Activated CD4-positive, alpha-beta T cell treated with anti-CD3 and anti-CD28 coated beads for 36 hours (primary cell): ENCODE results near the gene ILDR2. TPM values are rescaled to one million over a fixed set of nuclear protein-coding genes. Genes with fewer than 3 reads are reported as not detected.

ENCODE experiments used
- ATAC-seq: fragments of 200-7000 bp; cut with Tn5 transposase; one replicate; pipeline ENCODE4 v1.10.0; 2021; ENCODE audit warnings: mild to moderate bottlenecking, moderate library complexity
- CTCF ChIA-PET: fragments of 350-600 bp; sonication (Branson Sonifier 250); formaldehyde crosslinking; loops from one replicate; lab custom pipeline; 2021; ENCODE audit warnings: antibody characterized with exemption; lab: Charles Lee
- POLR2A ChIA-PET: fragments of 350-600 bp; sonication (Branson Sonifier 250); formaldehyde crosslinking; loops from one replicate; lab custom pipeline; 2021; ENCODE audit warnings: antibody characterized with exemption, inconsistent platforms; lab: Charles Lee
- DNase-seq: peaks from one replicate; pipeline ENCODE4 v3.0.0-alpha.2; 2020
- H3K27ac Mint-ChIP-seq: one replicate; pipeline ENCODE4 v1.8.0; 2021; ENCODE audit warnings: mixed read lengths
- H3K27me3 Mint-ChIP-seq: one replicate; pipeline ENCODE4 v1.8.0; 2021; ENCODE audit warnings: mixed read lengths
- H3K36me3 Mint-ChIP-seq: one replicate; pipeline ENCODE4 v1.8.0; 2021; ENCODE audit warnings: low read depth, mixed read lengths
- H3K4me1 Mint-ChIP-seq: one replicate; pipeline ENCODE4 v1.8.0; 2021; ENCODE audit warnings: mixed read lengths
- H3K4me3 Mint-ChIP-seq: one replicate; pipeline ENCODE4 v1.8.0; 2021; ENCODE audit warnings: mild to moderate bottlenecking, moderate library complexity, mixed read lengths
- H3K9me3 Mint-ChIP-seq: one replicate; pipeline ENCODE4 v1.8.0; 2021; ENCODE audit warnings: low read depth, mixed read lengths
- intact Hi-C, 2 experiments: fragments of 100-400 bp; cut with DNase I in 1 of 2; cut with micrococcal nuclease in 1 of 2; formaldehyde crosslinking; loops; one replicate each; pipeline versions ENCODE4 v1.14.2 to v1.15.1; 2022 to 2024; cut with DNase I, micrococcal nuclease
- total RNA-seq, 2 experiments: library from RNA; stranded (reverse); gene quantifications; one replicate each; pipeline ENCODE4 v1.2.3, GENCODE V29; 2021

The ILDR2 gene
- total RNA-seq, 2 experiments from 2014 or later: 9.1 to 14.6 TPM

DNA sequence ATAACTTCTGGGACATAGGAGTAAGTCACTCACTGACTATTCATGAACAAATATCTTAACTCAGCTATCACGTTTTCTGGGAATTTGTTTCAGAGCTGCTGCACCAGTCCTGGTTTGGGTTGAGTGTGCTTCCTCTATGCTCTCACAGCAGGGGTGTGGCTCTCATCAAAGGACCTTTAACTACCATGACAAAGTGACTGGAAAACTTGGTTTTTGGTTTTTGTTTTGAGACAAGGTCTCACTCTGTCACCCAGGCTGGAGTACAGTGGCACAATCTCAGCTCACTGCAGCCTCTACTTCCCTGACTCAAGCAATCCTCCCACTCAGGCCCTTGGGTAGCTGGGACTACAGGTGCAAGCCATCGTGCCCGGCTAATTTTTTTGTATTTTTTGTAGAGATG is 4.1 kb downstream of the ILDR2 start:
- H3K36me3 Mint-ChIP-seq: no peaks in the 10 kb centered on the region
- peaks cover 58% of the 10 kb centered on the region for H3K4me1 Mint-ChIP-seq
- ATAC-seq: peak; percentile 63
- DNase-seq: peak; percentile 51
- H3K4me3 Mint-ChIP-seq: no peak overlapping the region
- ChIA-PET CTCF (interaction anchor here (1.8 kb wide), 1 partner anchor 86 kb away, joined by 6 read pairs; no protein-coding TSS in a partner anchor), POLR2A (interaction anchor here (0.9 kb wide), 1 partner anchor 17 kb away, joined by 3 read pairs; no protein-coding TSS in a partner anchor)
- no peaks in the 10 kb centered on the region for H3K9me3 Mint-ChIP-seq
- H3K27ac Mint-ChIP-seq: no peak overlapping the region
- intact Hi-C loops: loop anchor here (5.0 to 10.0 kb wide), 4 partner anchors 86 to 486 kb away; partner anchors contain the start of gene POU2F1 (in 1 of the 2)
- H3K27me3 Mint-ChIP-seq: peaks cover 26% of the 10 kb centered on the region

DNA sequence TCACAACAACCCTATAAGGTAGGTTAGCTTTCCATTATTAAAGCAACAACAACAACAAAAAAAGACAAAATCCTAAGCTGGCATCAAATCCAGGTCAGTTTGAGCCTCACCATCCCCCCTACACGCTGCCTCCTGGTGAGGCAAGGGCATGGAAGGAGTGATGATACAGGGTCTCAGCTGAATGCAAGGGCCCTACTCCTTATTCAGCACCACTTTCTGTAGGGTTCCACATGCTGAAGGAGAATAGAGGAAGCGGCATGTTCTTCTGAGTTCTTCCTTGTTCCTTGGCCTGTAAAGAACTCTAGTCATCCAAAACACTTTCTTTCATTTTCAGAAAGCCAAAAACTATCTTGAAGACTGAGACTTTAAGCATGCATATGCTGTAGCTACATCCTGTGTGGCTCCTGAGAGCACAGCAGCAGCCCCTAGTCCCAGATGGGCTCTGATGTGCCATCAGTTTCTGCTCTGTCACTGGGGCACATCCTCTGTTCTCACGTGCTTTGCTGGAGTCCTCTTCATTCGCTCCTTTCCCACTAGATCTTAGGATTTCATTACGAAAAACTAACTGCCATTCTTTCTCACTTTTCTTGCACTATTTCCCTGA is 6.2 kb downstream of the ILDR2 start:
- Mint-ChIP-seq H3K36me3 (no peaks in the 10 kb centered on the region), H3K9me3 (no peaks in the 10 kb centered on the region), H3K4me1 (peaks cover 45% of the 10 kb centered on the region), H3K27me3 (peaks cover 26% of the 10 kb centered on the region), H3K27ac (peak overlapping the region; percentile 49), H3K4me3 (no peak overlapping the region)
- DNase-seq (peak; percentile 38), ATAC-seq (peak; percentile 59)
- ChIA-PET CTCF (interaction anchor here (1.4 to 2.8 kb wide), 3 partner anchors 8 to 90 kb away, joined by 4 to 15 read pairs (median 4); no protein-coding TSS in a partner anchor), POLR2A (no interaction called here)
- intact Hi-C loops: no loop called here

DNA sequence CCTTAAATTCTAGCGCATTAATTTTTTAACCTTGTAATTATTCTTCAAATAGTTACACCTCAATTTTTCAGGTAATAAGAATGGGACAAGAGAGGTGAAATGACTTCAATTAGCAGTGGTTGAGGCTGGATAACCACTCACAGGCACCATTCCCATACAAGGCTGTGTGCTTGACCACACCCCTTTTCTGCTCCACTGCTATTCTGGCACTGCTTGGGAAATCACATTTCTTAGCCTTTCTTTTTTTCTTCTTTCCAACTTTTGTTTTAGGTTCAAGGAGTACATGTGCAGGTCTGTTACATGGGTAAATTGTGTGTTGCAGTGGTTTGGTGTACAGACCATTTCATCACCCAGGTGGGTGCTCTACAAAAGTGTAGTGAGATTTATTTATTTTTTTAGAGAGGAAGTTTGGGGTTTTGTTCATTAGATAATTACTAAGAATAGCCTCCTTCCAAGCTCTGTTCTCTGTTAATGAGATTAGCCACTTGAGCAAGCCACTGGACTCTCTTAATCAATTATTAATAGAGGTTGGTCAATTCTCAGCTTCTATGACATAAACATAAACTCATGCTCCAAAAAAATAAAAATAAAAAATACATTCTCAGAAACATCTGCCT is 14.4 kb downstream of the ILDR2 start:
- Mint-ChIP-seq H3K27ac (no peak overlapping the region), H3K27me3 (peaks cover 14% of the 10 kb centered on the region), H3K36me3 (no peaks in the 10 kb centered on the region), H3K4me1 (no peaks in the 10 kb centered on the region), H3K9me3 (no peaks in the 10 kb centered on the region), H3K4me3 (no peak overlapping the region)
- intact Hi-C loops: no loop called here
- DNase-seq: no peak
- ChIA-PET CTCF (interaction anchor here (0.7 to 1.7 kb wide), 3 partner anchors 13 to 98 kb away, joined by 3 to 7 read pairs (median 5); no protein-coding TSS in a partner anchor), POLR2A (no interaction called here)
- ATAC-seq: no peak

DNA sequence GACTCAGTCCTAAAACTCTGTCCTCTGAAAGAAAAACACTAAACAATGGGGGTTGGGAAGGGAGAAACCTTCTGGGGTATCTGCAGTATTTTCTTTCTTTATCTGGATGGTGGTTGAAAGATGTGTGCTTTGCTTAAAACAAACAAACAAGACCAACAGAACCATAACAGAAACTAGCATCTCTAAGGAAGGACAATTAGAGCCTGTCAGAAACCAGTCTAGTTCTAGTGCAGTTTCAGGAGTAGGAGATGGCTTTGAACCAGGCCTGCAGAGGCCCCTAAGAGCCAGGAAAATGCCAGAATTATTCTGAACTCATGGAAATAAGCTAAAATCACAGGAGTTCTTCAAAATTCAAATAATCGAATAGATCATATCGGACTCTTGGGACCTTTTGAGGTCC is 18.5 kb downstream of the ILDR2 start:
- no peak overlapping the region for H3K4me3 Mint-ChIP-seq
- peaks cover 2% of the 10 kb centered on the region for H3K36me3 Mint-ChIP-seq
- ATAC-seq (no peak), DNase-seq (no peak)
- no peak overlapping the region for H3K27ac Mint-ChIP-seq
- intact Hi-C loops: no loop called here
- H3K4me1 Mint-ChIP-seq: peaks cover 9% of the 10 kb centered on the region
- ChIA-PET POLR2A (no interaction called here), CTCF (interaction anchor here (0.9 kb wide), 1 partner anchor 47 kb away, joined by 3 read pairs; no protein-coding TSS in a partner anchor)
- peaks cover 16% of the 10 kb centered on the region for H3K27me3 Mint-ChIP-seq
- H3K9me3 Mint-ChIP-seq: no peaks in the 10 kb centered on the region

DNA sequence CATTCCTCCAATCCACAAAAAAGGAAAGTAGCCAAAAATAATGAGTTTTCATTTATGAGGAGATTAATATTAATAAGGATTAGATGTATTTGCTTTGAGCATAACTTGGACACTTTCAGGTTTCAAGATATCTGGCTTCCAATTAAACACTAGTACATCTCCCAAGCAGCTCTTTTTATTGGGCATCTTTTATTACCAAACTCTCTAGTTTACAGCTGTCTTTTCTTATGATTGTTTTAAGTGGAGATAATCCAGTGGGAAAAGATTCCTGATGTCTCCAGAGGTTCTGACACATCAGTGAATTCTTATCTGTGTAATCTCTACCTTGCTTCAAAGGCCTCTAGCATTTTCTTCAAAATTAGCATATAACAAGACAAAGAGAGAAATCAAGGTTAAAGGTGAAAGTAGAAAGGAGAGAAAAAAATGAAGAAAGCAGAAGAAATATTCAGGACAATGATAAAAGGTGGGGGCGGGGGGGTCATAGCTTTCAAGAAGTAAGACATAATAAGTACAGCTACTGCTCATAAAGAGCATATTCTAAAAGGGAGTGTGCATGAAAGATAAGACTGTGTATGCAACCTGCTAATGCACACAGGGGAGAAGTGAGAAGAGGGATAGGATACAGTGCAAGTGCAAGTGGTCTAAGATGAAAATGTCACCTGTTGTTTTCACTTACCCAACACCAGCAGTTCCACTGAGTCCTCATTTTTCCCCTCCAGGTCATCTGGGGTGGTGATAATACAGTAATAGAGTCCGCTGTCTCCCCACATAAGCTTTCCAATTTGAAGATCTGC is 19.1 kb downstream of the ILDR2 start:
- ChIA-PET CTCF (interaction anchor here (0.9 to 1.0 kb wide), 2 partner anchors 77 to 102 kb away, joined by 3 read pairs; no protein-coding TSS in a partner anchor), POLR2A (no interaction called here)
- ATAC-seq (no peak), DNase-seq (no peak)
- intact Hi-C loops: no loop called here
- Mint-ChIP-seq H3K27ac (no peak overlapping the region), H3K4me1 (peaks cover 9% of the 10 kb centered on the region), H3K4me3 (no peak overlapping the region), H3K27me3 (peaks cover 16% of the 10 kb centered on the region), H3K9me3 (no peaks in the 10 kb centered on the region), H3K36me3 (peaks cover 2% of the 10 kb centered on the region)

DNA sequence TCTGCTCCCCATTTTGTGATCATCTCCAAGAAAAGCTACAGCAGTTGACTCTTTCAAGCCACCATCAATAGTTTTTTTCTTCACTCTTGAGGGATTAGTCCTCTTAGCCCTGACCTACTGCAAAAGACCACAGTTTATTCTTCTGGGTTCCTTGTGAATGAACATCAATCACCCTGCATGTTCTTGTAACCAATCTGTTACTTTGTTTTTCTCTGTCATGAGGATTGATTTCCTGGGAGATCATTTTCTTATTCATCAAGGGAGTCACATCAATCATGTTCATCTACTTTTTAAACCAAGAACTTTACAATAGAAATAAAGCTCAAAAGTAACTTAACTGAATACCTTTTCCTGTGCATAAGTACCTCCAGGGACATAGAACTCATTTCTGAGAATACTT is 21.8 kb downstream of the ILDR2 start:
- H3K27ac Mint-ChIP-seq: no peak overlapping the region
- H3K9me3 Mint-ChIP-seq: no peaks in the 10 kb centered on the region
- H3K36me3 Mint-ChIP-seq: peaks cover 2% of the 10 kb centered on the region
- H3K4me3 Mint-ChIP-seq: no peak overlapping the region
- intact Hi-C loops: no loop called here
- ATAC-seq (no peak), DNase-seq (no peak)
- ChIA-PET CTCF (interaction anchor here (0.7 kb wide), 1 partner anchor 43 kb away, joined by 3 read pairs; no protein-coding TSS in a partner anchor), POLR2A (interaction anchor here (0.7 kb wide), 1 partner anchor 18 kb away, joined by 3 read pairs; no protein-coding TSS in a partner anchor)
- peaks cover 9% of the 10 kb centered on the region for H3K4me1 Mint-ChIP-seq
- peaks cover 8% of the 10 kb centered on the region for H3K27me3 Mint-ChIP-seq

DNA sequence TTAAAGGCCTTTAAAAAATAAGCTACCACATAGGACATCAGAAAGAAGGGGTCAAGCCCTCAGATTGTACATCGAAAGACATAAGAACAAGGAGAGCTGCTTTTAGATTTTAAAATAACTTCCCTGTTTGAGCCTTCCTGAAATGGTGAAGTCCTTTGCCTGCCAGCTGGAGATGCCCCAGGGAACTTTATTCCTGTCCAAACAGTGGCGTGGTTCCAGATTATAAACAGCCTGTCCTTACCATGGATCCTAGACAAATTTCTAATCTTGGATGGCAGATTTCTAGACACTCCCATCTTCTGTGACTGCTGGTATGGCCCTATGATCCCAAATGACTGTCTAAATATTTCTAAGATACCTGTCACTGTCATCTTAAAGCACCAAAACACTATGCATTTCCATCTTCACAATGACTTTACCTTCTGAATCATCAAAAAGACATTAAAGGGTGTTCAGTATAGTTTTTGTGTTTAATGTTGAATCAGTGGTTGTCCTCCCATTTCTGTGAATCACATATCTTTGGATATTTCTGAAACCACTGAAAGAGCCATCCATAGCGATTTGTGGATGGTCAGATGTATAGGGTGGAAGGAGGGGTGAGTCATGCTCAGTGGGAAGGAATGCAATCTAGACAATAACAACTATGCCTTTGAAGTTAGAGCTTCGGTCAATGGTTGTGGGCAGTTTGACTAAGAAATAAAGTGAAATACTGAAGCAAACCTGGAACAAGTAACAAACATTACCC is 23.2 kb downstream of the ILDR2 start:
- H3K27me3 Mint-ChIP-seq: peaks cover 16% of the 10 kb centered on the region
- no peak overlapping the region for H3K4me3 Mint-ChIP-seq
- DNase-seq: peak; percentile 21
- H3K4me1 Mint-ChIP-seq: peaks cover 12% of the 10 kb centered on the region
- H3K9me3 Mint-ChIP-seq: no peaks in the 10 kb centered on the region
- CTCF ChIA-PET: interaction anchor here (1.0 to 1.4 kb wide), 3 partner anchors 16 to 107 kb away, joined by 3 to 5 read pairs (median 3); no protein-coding TSS in a partner anchor
- no peak overlapping the region for H3K27ac Mint-ChIP-seq
- POLR2A ChIA-PET: interaction anchor here (0.7 kb wide), 1 partner anchor 101 kb away, joined by 3 read pairs; no protein-coding TSS in a partner anchor
- intact Hi-C loops: no loop called here
- H3K36me3 Mint-ChIP-seq: peaks cover 2% of the 10 kb centered on the region
- ATAC-seq: peak; percentile 81

DNA sequence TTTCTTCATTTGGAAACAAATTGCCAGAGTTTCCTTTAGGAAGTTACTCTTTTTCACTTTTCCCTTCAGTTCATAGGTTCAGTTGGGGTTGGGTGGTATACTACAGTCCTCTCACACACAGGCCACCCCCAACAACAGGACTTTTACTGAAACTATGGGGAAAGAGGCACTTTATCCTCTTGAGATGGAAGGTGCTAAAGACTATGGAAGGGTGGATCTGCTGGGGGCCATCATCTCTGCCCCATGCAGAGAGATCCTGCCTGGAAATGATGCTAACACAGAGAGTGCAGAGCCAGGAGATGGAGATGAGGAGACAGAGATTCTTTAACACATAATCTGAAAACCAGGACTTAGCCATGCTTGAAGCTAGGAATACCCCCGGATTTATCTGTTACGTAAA is 24.3 kb downstream of the ILDR2 start:
- Mint-ChIP-seq H3K9me3 (no peaks in the 10 kb centered on the region), H3K4me3 (no peak overlapping the region), H3K27me3 (peaks cover 24% of the 10 kb centered on the region), H3K4me1 (peaks cover 16% of the 10 kb centered on the region), H3K27ac (no peak overlapping the region), H3K36me3 (peaks cover 2% of the 10 kb centered on the region)
- ATAC-seq (no peak), DNase-seq (no peak)
- ChIA-PET CTCF (no interaction called here), POLR2A (no interaction called here)
- intact Hi-C loops: no loop called here

DNA sequence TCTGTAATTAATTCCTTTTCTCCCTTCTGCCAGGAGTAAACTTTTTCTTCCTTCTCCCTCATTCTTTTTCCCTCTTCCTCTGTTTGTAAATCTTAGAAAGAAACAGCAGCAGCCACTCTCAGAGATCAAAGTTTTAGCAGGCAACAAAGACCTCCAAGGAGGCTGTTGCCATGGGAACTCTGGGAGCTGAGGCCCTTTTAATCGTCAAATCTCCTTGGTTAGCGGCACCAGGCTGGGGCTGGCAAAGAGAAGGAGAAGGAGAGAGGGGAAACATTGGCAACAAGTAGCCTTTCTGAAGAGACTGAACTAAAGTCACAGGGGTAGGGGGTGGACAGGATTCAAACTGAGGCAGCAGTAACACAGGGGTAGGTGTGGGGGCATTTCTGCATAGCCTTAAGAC is 25.2 kb downstream of the ILDR2 start:
- no peak for DNase-seq
- intact Hi-C loops: no loop called here
- no peaks in the 10 kb centered on the region for H3K9me3 Mint-ChIP-seq
- ChIA-PET POLR2A (no interaction called here), CTCF (interaction anchor here (0.7 to 1.8 kb wide), 4 partner anchors 27 to 109 kb away, joined by 3 to 7 read pairs (median 3); no protein-coding TSS in a partner anchor)
- no peak overlapping the region for H3K4me3 Mint-ChIP-seq
- H3K27ac Mint-ChIP-seq: no peak overlapping the region
- ATAC-seq: no peak
- peaks cover 31% of the 10 kb centered on the region for H3K27me3 Mint-ChIP-seq
- H3K4me1 Mint-ChIP-seq: peaks cover 24% of the 10 kb centered on the region
- peaks cover 2% of the 10 kb centered on the region for H3K36me3 Mint-ChIP-seq

DNA sequence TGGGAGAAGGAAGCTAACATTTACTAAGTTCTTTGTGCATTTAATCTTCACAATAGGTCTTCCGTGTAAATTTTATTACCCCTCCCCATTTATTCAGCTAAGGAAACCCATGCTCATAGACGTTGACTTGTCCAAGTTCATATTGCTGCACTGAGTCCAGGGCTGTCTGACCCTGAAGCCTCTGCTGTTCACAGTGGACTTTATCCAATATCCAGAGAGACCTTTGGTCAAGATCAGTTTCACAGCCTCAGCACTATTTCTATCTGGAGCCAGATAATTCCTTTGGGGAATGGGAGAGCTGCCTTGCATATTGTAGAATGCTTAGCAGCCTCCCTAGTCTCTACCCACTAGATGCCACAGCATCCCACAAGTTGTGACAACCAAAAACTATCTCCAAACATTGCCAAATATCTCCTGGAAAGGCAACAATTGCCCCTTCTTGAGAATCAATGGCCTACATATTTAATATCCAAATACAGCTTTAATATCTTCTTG is 26.4 kb downstream of the ILDR2 start:
- H3K27ac Mint-ChIP-seq: no peak overlapping the region
- H3K9me3 Mint-ChIP-seq: no peaks in the 10 kb centered on the region
- POLR2A ChIA-PET: no interaction called here
- no peak for DNase-seq
- H3K4me3 Mint-ChIP-seq: no peak overlapping the region
- ATAC-seq: no peak
- H3K27me3 Mint-ChIP-seq: peaks cover 31% of the 10 kb centered on the region
- intact Hi-C loops: no loop called here
- CTCF ChIA-PET: interaction anchor here (1.0 to 1.8 kb wide), 2 partner anchors 44 to 110 kb away, joined by 3 to 7 read pairs; no protein-coding TSS in a partner anchor
- H3K4me1 Mint-ChIP-seq: peaks cover 36% of the 10 kb centered on the region
- peaks cover 2% of the 10 kb centered on the region for H3K36me3 Mint-ChIP-seq
